ENCODE results near the gene BORCS6. TPM values are rescaled to one million over a fixed set of nuclear protein-coding genes. Genes with fewer than 3 reads are reported as not detected.

BORCS6 gene
- total and polyA plus RNA-seq, 9 of the 15 experiments (the other 6 are each of a cell fraction or from before 2014, with no cell fraction given) = 0.01 to 7.4 (median 2.3) TPM

GRCh38 chr17:8158267-8159031, 31.5 kb downstream of the BORCS6 start (continued):
- TF ChIP-seq GATAD2A (IDR thresholded peaks at IDR 0.05) (no peak), DEAF1 (CRISPR knock-in tag; IDR thresholded peaks at IDR 0.05) (0 out of 2 replicates have a peak, but pooled peaks have one; percentile 13), KDM1A (IDR thresholded peaks at IDR 0.05) (no peak), MTA1 (IDR thresholded peaks at IDR 0.05; ENCODE audit: borderline replicate concordance) (no peak), CBX1 (IDR thresholded peaks at IDR 0.05; ENCODE audit: low read depth) (no peak), MYNN (IDR thresholded peaks at IDR 0.05) (peak; percentile 52; the same call in 1 of the 2 replicates), MYNN (CRISPR knock-in tag; IDR thresholded peaks at IDR 0.05) (no peak), TAF7 (tag; IDR thresholded peaks at IDR 0.05) (no peak), MTA3 (IDR thresholded peaks at IDR 0.05; ENCODE audit: borderline replicate concordance) (no peak), SFPQ (IDR thresholded peaks at IDR 0.05; ENCODE audit: low read depth, low read length) (no peak), POLR2G (IDR thresholded peaks at IDR 0.05; ENCODE audit: low read depth, low read length) (no peak), NFE2 (IDR thresholded peaks at IDR 0.05; ENCODE audit: low read depth) (no peak), JUN (IDR thresholded peaks at IDR 0.05; ENCODE audit: borderline replicate concordance, low read depth, low read length) (no peak), JUN (CRISPR knock-in tag; IDR thresholded peaks at IDR 0.05; ENCODE audit: borderline replicate concordance) (no peak), HDGF (IDR thresholded peaks at IDR 0.05) (no peak), RHOXF2B (CRISPR knock-in tag; conservative IDR thresholded peaks at IDR 0.05) (no peak), RAD21 (CRISPR knock-in tag; conservative IDR thresholded peaks at IDR 0.05 in 1 of 2, IDR thresholded peaks at IDR 0.05 in 1 of 2) (peak; percentile 44 to 65), POLR2A (conservative IDR thresholded peaks at IDR 0.05) (0 out of 2 replicates have a peak, but pooled peaks have one; percentile 25), ARID2 (IDR thresholded peaks at IDR 0.05) (no peak), ZNF384 (IDR thresholded peaks at IDR 0.05; ENCODE audit: low read depth, low read length) (0 out of 2 replicates have a peak, but pooled peaks have one; percentile 25), SMC3 (conservative IDR thresholded peaks at IDR 0.05; ENCODE audit: insufficient read depth, low read depth, low read length) (peak; percentile 42; the same call in 1 of the 2 replicates), CREM (IDR thresholded peaks at IDR 0.05; ENCODE audit: low read depth) (peak; percentile 45), NR2C1 (IDR thresholded peaks at IDR 0.05) (no peak), NR2C1 (tag; IDR thresholded peaks at IDR 0.05) (no peak), ZNF77 (CRISPR knock-in tag; IDR thresholded peaks at IDR 0.05) (no peak), CREB5 (CRISPR knock-in tag; IDR thresholded peaks at IDR 0.05) (no peak)
